Stimulated activated CD8-positive, alpha-beta memory T cell treated with anti-CD3 and anti-CD28 coated beads, Interleukin-15, amount 100 ng/mL, for 4 hours (primary cell): ENCODE measurements around the gene MTMR12.

Experiments
- DNase-seq, 2 donors: peaks; one replicate each; pipeline ENCODE4 v3.0.0-alpha.2; 2020; ENCODE audit warnings: low read depth in 2 of 2

The MTMR12 gene

GRCh38 chr5:32190095-32190494 lies 122.6 kb downstream of the MTMR12 start:
- DNase-seq: no peak

- DNase-seq: no peak
Measured at GRCh38 chr5:32187675-32188074, 125.1 kb downstream of the MTMR12 start.

- DNase-seq: no peak
Measured at GRCh38 chr5:32182463-32183063, 130.2 kb downstream of the MTMR12 start.
